22Rv1 (cell line): ENCODE results near the gene EMCN.

Experiments used
- ZFX ChIP-seq: fragments of 450-650 bp; IDR thresholded peaks from 2 replicates; pipeline ENCODE4 v1.6.1; 2017; ENCODE audit warnings: antibody characterized with exemption, borderline replicate concordance
- TF ChIP-seq, protein P1 (sequence below): fragments of 450-650 bp; IDR thresholded peaks from 2 replicates; pipeline ENCODE4 v1.5.1; 2017; ENCODE audit warnings: mild to moderate bottlenecking

DNA sequence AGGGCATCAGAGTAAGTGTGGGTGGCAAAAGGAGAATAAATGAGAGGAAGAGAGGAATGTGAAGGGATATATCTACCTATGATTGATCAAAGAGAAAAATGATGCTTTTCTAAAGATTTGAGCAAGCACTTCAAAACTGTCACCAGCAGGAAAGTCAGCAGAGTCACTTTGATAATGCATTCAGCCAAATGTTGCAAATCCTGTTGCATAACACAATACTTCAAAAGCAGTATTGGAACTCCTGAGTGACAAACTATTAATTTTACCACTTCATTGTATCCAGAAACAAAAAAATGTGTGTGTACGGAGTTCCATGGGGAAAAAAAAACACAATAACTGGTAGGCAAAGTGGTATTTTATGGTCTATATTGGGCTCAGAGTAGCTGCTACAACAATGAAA lies 160.3 kb downstream of the EMCN start:
- TF ChIP-seq, protein P1, sequence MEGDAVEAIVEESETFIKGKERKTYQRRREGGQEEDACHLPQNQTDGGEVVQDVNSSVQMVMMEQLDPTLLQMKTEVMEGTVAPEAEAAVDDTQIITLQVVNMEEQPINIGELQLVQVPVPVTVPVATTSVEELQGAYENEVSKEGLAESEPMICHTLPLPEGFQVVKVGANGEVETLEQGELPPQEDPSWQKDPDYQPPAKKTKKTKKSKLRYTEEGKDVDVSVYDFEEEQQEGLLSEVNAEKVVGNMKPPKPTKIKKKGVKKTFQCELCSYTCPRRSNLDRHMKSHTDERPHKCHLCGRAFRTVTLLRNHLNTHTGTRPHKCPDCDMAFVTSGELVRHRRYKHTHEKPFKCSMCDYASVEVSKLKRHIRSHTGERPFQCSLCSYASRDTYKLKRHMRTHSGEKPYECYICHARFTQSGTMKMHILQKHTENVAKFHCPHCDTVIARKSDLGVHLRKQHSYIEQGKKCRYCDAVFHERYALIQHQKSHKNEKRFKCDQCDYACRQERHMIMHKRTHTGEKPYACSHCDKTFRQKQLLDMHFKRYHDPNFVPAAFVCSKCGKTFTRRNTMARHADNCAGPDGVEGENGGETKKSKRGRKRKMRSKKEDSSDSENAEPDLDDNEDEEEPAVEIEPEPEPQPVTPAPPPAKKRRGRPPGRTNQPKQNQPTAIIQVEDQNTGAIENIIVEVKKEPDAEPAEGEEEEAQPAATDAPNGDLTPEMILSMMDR = no peak
- TF ChIP-seq ZFX = no peak
